ENCODE data around the gene UQCC2.

The UQCC2 gene

DNA sequence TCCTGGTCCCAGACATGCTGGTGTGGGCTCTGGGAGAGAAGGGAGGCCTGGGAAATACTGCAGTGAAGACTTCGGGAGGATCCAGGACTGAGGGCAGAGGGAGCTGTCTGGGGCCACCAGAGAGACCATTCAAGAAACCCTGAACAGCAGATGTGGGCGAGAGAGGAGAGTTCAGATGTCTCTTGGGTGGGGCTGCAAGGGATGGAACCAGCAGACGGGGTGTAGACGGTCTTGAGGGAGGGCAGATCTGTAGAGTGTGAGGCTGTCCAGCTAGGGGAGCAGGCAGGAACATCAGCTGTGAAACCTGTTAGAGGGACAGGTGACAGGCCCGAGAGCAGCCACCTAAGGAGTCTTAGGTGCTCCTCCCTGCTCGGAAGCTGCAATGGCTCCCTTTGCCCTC is 51.5 kb downstream of the UQCC2 start:
- no peak for TF ChIP-seq REST (IDR thresholded peaks at IDR 0.05; ENCODE audit: insufficient read depth in 1 of 2, low read depth in 2 of 2, low read length in 2 of 2)
- TF ChIP-seq SIN3A (IDR thresholded peaks at IDR 0.05; ENCODE audit: borderline replicate concordance, insufficient read depth, low read length) = no peak
- no peak for TF ChIP-seq POLR2AphosphoS5 (IDR thresholded peaks at IDR 0.05; ENCODE audit: low read depth, low read length)
- no peak for TF ChIP-seq FOXP2 (optimal IDR thresholded peaks at IDR 0.05; ENCODE audit: borderline replicate concordance, extremely low read depth, extremely low read length, insufficient read depth)
- no peak for TF ChIP-seq TAF1 (IDR thresholded peaks at IDR 0.05; ENCODE audit: borderline replicate concordance, insufficient read depth, low read length)

DNA sequence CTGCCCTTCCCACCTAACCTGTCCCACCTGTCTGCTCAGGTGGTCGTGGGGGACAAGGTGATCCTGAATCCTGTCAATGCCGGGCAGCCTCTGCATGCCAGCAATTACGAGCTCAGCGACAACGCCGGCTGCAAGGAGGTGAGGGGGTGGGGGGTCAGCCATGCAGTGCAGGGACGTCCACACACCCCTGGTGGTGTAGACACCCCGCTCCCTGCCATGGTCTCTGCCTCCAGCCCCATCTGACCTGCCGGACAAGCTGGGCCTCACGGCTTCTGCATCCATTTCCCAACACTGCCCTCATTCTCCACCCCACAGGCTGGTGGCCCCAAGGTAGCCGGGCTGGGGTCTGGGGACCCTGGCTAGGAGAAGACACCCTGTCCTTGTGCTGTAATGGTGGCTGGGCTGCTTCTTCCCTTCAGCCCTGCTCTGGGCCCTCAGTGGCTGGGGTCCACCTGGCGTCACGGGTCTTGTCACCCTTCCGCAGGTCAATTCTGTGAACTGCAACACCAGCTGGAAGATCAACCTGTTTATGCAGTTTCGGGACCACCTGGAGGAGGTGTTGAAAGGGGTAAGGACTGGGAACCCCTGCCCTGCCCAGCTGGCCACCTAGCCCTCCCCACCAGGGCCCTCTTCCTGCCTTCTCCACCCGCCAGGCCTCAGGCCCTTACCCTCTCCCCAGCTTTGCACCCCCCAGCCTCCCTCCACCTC is 52.4 kb downstream of the UQCC2 start:
- TF ChIP-seq TAF1 (IDR thresholded peaks at IDR 0.05; ENCODE audit: borderline replicate concordance, insufficient read depth, low read length) (no peak), REST (IDR thresholded peaks at IDR 0.05; ENCODE audit: insufficient read depth in 1 of 2, low read depth in 2 of 2, low read length in 2 of 2) (no peak), POLR2AphosphoS5 (IDR thresholded peaks at IDR 0.05; ENCODE audit: low read depth, low read length) (no peak), SIN3A (IDR thresholded peaks at IDR 0.05; ENCODE audit: borderline replicate concordance, insufficient read depth, low read length) (no peak), FOXP2 (optimal IDR thresholded peaks at IDR 0.05; ENCODE audit: borderline replicate concordance, extremely low read depth, extremely low read length, insufficient read depth) (no peak)

DNA sequence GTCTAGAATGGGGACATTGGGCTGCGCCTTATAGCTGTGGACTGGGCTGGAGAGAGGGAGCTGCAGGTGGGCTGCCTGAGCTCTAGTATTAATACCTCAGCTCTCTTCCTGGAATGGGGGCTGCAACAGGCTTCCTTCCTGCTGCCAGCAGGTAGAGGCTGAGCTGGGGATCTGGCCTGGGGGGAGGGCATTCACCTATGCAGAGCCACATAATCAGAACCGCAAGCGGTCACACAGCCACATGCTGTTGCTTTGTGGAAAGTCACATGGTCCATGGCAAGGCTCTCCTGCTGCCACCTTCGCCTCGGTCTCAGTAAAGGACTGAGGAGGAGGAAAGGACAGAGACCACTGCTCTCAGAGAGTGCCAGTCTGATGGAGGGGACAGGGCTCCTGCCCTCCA is 54.7 kb downstream of the UQCC2 start:
- TF ChIP-seq POLR2AphosphoS5 (IDR thresholded peaks at IDR 0.05; ENCODE audit: low read depth, low read length) = no peak

GRCh38 chr6:33654831-33655554 is 56.5 kb downstream of the UQCC2 start:
- no peak for TF ChIP-seq POLR2AphosphoS5 (IDR thresholded peaks at IDR 0.05; ENCODE audit: low read depth, low read length)
- TF ChIP-seq REST (IDR thresholded peaks at IDR 0.05; ENCODE audit: insufficient read depth in 1 of 2, low read depth in 2 of 2, low read length in 2 of 2) = no peak
- no peak for TF ChIP-seq FOXP2 (optimal IDR thresholded peaks at IDR 0.05; ENCODE audit: borderline replicate concordance, extremely low read depth, extremely low read length, insufficient read depth)
- TF ChIP-seq TAF1 (IDR thresholded peaks at IDR 0.05; ENCODE audit: borderline replicate concordance, insufficient read depth, low read length) = no peak
- no peak for TF ChIP-seq SIN3A (IDR thresholded peaks at IDR 0.05; ENCODE audit: borderline replicate concordance, insufficient read depth, low read length)

DNA sequence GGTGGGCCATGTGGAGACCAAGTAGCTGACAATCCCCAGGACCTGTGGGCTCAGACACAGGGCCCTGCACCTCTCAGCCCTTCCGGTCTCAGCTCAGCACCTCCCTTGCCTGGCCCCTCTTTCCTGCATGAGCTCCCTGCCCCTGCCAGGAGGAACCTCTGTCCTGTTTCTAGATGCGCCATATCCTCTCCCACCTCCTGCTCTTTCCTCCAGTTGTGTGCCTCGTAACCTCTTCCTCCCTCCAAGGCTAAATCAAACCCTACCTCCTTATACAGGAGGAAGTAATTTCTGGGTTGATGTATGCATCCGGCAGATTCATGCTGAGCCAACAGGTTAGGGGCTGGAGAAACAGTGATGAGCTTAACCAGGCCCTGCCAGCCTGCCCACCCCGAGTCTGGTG is 59.5 kb downstream of the UQCC2 start:
- TF ChIP-seq SIN3A (IDR thresholded peaks at IDR 0.05; ENCODE audit: borderline replicate concordance, insufficient read depth, low read length) = no peak
- TF ChIP-seq REST (IDR thresholded peaks at IDR 0.05; ENCODE audit: insufficient read depth in 1 of 2, low read depth in 2 of 2, low read length in 2 of 2) = no peak
- TF ChIP-seq POLR2AphosphoS5 (IDR thresholded peaks at IDR 0.05; ENCODE audit: low read depth, low read length) = no peak
- TF ChIP-seq FOXP2 (optimal IDR thresholded peaks at IDR 0.05; ENCODE audit: borderline replicate concordance, extremely low read depth, extremely low read length, insufficient read depth) = no peak
- no peak for TF ChIP-seq TAF1 (IDR thresholded peaks at IDR 0.05; ENCODE audit: borderline replicate concordance, insufficient read depth, low read length)
